HG03342 (cell line): ENCODE results near the gene SLC25A21.
"Not testable (repeated sequence)": the region's sequence is repeated elsewhere in the genome, so short reads cannot be mapped to it uniquely, and the experiment has no call there.

ENCODE experiments used
- ATAC-seq: cut with Tn5 transposase; IDR thresholded peaks from one replicate; pipeline ENCODE4 v1.9.1; 2021; ENCODE audit warnings: mild to moderate bottlenecking, moderate library complexity; ENCODE audit not compliant: unreplicated experiment

The SLC25A21 gene

DNA sequence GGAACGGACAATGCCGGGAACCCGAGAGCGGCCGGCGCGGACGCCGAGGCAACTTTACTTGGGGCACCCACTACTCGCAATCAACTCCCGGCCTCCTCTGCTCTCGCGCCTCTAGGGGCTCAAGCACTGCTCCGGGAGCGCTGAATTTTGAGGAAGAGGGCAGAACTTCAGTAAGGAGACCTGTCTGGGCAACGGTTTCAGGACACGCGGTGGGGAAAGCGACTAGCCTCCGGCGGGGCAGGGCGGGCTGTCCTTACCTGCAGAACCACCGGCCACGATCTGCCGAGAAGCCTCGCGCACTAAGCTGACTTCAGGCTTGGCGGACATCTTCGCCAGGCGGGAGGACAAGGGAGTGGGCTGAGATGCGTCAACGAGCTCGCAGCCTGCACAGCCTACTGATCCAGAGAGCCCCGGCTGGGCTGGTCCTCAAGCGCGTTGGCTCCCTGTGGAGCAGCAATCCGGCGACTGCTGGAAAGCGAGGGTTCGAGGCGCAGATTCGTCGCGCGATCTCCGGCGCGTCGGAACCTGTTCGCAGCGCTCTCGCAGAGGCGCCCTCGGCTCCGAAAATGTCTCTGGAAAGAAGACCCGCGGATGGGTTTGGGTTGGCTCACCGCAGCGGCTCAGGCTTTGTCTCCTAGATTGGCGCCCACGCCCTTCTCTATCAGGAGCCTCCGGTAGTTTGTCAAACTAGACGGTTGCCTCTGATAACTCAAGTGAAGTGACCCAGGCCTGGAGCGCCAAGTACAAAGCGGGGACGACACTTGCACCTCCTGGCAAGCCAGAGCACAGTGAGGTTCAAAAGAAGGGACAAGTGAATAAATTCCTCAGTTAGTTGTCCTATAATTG is at the start of gene SLC25A21:
Gene SLC25A21, minus strand, starts transcription at position 583 of the 846 bp plus-strand sequence.
- ATAC-seq, result no peak

DNA sequence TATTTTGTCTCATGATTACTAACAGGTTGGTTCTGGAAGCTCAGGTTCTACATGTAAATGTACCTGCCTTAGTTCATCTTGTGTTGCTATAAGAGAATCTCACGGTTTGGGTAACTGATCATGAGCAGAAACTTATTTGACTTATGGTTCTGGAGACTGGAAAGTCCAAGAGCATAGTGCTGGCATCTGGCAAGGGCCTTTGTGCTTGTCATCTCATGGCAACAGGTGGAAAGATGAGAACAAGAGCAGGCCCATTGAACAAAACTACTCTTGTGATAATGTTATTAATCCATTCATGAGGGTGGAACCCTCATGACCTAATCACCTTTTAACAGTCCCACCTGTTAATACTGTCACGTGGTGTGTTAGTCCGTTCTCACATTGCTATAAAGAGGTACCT is 48.7 kb upstream of the SLC25A21 start:
- ATAC-seq, result no peak

DNA sequence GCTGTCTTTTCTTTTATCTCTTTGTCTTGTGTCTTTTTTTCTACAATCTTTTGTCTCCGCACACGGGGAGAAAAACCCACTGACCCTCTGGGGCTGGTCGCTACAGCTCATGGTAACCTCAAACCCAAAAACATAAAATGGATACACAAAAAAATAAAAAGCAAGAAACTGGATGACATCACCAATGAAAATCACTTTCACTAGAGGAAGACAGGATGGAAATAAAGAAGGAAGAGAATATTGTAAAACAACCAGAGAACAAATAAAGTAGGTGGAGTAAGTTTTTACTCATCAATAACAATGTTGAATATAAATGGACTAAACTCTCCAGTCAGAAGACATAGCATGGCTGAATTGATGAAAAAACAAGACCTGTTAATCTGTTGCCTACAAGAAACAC is 42.9 kb upstream of the SLC25A21 start:
- ATAC-seq, result no peak

DNA sequence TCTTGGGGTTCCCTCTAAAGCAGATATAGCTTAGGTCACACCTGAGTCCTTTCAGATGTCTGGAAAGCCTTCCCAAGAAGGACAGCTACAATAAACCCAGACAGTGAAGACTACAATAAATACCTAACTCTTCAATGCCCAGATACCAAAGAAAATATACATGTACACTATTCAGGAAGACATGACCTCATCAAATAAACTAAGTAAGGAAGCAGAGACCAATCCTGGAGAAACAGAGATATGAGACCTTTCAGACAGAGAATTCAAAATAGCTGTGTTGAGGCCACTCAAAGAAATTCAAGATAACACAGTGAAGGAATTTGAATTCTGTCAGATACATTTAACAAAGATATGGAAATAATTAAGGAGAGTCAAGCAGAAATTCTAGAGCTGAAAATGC is 40.6 kb upstream of the SLC25A21 start:
- no peak for ATAC-seq

DNA sequence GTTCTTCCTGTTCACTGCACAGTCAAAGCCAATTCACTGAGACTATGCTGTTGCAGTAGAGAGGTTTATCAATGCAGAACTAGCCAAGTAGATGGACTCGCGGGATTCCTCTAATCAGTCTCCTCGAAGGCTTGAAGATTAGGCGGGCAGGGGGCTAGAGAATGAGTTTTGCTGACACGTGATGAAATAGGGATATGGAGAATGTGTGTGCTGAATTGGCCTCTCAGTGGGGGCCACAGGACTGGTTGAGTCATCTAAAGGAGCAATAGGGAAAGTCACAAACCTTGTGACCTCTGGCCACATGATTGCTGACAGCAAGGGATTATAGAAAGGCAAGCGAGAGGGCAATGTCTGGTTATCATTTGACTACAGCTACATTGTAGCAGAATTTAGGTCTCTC is 38.0 kb upstream of the SLC25A21 start:
- ATAC-seq, result no peak

DNA sequence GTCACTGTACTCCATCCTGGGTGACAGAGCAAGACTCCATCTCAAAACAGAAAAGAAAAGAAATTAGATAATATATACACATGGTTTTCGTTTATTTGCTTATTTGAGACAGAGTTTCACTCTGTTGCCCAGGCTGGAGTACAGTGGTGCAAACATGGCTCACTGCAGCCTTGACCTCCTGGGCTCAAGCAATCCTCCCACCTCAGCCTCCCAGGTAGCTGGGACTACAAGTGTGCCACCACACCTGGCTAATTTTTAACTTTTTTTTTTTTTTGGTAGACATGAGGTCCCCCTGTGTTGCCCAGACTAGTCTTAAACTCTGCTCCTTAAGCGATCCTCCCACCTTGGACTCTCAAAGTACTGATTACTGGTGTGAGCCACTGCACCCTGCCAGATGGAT is 37.2 kb upstream of the SLC25A21 start:
- ATAC-seq, result not testable (repeated sequence)

DNA sequence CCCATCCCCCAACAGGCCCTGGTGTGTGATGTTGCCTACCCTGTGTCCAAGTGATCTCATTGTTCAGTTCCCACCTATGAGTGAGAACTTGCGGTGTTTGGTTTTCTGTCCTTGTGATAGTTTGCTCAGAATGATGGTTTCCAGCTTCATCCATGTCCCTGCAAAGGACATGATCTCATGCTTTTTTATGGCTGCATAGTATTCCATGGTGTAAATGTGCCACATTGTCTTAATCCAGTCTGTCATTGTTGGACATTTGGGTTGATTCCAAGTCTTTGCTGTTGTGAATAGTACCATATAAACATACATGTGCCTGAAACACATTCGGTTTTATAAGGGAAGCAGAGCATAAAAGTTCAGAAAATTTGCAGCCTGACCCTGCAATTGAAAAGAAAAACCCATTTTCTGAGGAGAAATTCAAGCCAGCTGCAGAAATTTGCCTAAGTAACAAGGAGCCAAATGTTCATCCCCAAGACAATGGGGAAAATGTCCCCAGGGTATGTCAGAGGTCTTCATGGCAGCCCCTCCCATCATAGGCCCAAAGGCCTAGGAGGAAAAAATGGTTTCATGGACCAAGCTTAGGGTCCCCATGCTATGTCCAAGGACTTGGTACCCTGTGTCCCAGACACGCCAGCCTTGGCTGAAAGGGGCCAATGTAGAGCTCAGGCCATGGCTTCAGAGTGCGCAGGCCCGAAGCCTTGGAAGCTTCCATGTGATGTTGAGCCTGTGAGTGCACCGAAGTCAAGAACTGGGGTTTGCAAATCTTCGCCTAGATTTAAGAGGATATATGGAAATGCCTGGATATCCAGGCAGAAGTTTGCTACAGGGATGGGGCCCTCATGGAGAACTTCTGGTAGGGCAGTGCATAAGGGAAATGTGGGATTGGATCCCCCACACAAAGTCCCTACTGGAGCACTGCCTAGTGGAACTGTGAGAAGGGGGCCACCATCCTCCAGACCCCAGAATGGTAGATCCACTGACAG is 33.5 kb upstream of the SLC25A21 start:
- ATAC-seq, result not testable (repeated sequence)

DNA sequence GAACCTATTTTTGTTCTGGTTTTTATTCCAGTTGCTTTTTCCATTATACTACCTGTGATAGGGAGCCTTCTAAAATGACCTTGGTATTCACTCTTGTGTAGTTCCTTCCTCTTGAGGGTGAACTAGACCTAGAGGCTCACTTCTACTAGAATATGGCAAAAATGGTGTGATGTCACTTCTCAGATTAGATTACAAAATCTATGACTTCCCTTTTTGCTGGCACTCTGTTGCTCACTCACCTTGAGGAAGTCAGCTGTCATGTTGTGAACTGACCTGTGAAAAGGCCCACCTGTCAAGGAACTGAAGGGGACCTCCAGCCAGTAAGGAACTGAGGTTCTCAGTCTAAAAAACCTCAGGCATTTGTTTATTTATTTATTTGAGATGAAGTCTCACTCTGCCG is 31.0 kb upstream of the SLC25A21 start:
- ATAC-seq, result no peak

DNA sequence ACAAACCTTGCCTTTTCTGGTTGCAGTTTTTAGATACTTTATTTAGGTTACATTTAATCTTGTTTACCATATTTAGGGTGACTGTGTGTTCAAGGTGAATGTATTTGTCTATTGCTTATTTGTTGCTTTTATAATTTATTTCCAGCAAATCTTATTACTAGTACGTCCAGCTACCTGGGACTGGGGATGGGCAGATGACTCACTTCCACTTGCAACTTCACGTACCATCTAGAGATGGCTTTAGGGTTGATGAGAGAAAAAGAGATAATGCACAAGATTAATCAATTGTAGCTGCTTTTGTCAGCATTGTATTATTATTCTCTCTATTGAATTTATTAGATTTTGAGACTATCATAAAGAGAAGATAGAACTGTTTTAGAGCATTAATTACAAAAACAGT is 30.4 kb upstream of the SLC25A21 start:
- ATAC-seq, result no peak

DNA sequence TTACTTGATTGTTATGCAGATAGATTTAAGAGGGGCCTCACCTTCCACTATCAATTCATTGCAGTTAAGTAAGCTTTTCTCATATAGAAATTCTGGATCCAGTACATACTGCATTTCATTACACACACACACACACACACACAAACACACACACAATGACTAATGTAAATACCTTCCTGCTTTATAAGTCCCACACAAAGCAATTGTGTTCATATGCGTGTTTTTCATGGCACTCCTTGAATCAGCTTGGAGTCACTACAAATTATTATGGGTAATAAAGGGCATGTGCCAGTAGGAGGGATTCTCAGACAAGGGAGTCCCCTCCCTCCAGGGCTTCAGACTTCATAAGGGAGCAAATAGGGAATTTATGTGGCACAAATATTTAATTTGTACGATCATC is 29.9 kb upstream of the SLC25A21 start:
- ATAC-seq, result no peak

DNA sequence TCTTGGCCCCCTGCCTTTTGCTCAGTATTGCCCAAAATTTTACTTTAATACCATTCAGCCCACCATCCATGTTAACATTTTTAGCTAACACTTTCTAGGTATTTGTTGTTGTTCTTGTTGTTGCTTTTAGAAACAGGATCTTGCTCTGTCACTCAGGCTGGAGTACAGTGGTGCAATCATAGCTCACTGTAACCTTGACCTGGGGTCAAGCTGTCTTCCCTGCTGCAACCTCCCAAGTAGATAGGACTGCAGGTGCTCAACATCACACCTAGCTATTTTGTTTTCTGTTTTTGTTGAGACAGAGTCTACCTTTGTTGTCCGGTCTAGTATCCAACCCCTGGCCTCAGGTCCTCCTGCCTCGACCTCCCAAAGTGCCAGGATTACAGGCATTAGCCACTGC is 29.3 kb upstream of the SLC25A21 start:
- no peak for ATAC-seq

DNA sequence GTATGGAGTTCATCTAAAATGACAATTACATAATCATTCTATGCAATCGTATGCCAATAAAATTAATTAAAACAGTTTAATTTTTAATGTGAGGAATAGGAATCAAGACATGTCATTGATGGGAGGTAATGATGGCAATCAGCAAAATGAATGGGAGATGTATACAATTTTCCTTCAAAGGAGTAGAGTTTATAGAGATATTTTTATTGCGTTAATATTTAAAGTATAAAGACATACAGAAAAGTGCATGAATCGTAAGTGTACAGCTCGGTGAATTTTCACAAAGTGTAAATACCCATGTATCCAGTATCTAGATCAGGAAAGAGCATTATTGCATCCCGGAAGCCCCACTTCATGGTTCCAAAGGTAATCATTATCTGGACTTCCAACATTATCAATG is 26.5 kb upstream of the SLC25A21 start:
- no peak for ATAC-seq

DNA sequence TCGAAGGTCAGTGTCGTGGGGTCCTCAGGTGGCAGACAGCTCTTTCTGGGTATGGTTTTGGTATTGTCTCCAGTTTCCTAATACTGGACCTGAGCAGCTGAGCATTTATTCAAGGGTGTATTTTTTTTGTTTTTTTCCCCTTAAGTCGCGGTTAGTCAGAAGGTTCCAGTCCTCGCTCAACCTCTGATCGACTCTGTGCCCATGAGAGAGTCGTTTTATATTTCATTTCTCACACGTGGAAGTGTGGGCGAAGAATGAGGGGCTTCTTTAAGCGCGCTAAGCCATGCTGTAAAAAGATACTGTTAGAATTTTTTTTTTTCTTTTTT is 25.8 kb upstream of the SLC25A21 start:
- ATAC-seq, result no peak

DNA sequence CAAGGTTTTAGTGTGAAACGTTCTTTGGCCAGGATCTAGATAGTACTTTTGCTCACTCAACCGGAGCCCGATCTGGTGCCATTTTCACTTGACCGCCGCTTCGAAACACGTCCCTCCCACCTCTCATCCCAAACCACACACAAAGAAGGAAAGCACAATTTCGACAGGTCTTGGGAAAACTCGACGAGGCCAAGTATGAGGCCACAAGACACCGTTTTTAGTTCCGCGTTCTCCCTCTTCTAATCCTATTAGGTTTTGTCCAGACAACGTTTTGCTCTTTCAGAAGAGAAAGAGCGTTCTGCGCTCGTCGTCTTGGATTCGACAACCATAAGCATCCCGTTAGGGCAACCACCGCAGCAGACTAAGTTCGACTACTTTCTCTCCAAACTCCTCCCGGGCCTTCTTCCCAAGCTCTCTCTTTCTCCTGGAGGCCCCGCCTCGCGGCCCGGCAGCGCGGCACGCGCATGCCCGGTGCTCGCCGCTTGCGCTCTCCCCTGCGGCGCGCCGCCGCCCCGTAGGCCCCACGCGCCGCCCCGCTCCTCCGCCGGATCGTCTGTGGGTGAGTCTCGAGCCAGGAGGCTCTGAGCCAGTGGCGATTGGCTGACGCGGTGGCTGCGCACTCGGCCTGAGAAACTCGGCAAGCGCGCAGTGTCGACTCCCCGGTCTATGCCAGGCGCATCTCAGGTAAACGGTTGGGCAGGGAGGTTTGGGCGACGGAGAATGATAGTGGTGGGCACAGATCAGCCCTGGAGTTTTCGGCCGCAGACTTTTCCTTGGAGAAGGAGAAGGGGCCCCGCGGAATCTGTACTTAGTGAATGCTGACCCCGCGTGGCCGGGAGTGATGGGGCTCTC is 25.2 kb upstream of the SLC25A21 start, which contains the start of gene MIPOL1:
Gene MIPOL1, plus strand, starts transcription at position 517 of the 852 bp plus-strand sequence. CDS start 49,952 bp downstream, outside the sequence.
- no peak for ATAC-seq

DNA sequence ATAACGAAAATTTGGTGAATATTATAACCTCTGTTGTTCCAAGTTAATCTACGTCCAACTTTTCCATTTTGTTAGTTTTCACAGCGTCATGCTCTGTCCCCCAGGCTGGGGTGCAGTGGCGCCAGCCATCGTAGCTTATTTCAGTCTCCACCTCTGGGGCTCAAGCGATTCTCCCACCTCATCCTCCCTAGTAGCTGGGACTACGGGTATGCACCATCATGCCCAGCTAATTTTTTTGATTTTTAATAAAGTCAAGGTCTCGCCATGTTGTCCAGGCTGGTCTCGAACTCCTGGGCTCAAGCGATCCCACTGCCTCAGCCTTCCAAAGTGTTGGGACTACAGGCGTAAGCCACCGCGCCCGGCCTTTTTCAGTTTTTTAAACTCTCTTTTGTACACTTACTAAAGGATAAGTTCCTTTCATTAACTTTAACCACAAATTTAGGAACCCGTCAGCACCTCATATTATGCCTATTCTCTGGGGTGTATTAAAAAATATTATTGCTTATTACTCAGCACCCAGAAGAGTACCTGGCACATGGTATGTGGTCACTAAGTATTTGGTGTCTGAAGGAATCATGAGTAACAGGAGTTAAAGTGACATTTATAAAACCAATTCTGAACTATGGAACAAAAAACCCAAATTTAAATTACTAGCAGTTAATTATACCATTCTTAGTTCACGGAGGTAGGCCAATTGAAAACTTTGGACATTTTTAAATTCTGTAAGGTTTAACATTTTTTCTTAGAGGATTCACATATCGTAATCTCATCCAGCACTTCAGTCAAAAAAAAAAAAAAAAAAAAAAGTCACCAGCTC is 24.4 kb upstream of the SLC25A21 start:
- ATAC-seq, result no peak

DNA sequence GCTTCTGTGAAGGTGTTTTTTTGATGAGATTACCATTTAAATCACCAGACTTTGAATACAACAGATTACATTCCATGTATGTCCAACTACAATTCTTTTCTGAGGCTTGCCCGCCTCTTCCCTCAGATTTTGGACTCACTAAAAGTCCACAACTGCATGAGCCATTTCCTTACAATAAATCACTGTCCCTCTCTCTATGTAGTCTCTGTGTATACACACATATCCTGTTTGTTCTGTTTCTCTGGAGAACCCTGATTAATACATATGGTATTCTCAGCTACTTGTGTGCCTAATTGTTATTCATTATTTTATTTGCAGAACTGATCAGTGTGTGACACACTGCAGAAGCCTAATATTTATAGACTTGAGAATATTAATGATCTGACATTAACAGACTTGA is 22.9 kb upstream of the SLC25A21 start:
- ATAC-seq, result no peak

DNA sequence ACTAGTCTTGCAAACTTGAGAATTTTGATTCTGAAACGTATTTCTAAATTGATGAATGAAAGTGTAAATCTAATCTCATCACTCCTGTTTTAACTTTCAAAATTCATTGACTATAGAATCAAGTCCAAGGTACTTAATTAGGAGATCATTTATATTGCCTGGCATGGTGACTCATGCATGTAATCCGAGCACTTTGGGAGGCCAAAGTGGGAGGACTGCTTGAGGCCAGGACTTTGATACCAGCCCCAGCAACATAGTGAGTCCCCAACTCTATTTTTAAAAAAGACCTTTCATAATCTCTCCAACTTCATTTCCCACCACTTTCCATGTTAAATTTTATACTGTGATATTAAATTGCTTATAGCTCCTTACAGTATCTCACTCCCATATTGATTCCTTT is 22.3 kb upstream of the SLC25A21 start:
- no peak for ATAC-seq

DNA sequence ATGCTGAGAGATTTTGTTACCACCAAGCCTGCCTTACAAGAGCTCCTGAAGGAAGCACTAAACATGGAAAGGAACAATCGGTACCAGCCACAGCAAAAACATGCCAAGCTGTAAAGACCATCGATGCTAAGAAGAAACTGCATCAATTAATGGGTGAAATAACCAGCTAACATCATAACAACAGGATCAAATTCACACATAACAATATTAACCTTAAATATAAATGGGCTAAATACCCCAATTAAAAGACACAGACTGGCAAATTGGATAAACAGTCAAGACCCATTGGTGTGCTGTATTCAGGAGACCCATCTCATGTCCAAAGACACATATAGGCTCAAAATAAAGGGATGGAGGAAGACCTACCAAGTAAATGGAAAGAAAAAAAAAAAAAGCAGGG is 17.3 kb upstream of the SLC25A21 start:
- not testable (repeated sequence) for ATAC-seq

DNA sequence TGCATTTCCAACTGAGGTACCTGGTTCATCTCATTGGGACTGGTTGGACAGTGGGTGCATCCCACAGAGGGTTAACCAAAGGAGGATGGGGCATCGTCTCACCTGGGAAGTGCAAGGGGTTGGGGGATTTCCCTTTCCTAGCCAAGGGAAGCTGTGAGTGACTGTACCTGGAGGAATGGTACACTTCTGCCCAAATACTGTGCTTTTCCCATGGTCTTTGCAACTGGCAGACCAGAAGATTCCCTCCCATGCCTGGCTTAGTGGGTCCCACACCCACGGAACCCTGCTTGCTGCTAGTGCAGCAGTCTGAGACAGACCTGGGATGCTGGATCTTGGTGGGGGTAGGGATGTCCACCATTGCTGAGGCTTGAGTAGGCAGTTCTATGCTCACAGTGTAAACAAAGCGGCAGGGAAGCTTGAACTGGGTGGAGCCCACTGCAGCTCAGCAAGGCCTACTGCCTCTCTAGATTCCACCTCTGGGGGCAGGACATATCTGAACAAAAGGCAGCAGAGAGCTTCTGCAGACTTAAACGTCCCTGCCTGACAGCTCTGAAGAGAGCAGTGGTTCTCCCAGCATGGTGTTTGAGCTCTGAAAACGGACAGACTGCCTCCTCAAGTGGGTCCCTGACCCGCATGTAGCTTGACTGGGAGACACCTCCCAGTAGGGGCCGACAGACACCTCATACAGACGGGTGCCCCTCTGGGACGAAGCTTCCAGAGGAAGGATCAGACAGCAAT is 15.6 kb upstream of the SLC25A21 start:
- not testable (repeated sequence) for ATAC-seq
